Lower leg skin (tissue), 4 donors: ENCODE data around the gene ARID3B. TPM values are rescaled to one million over a fixed set of nuclear protein-coding genes. Genes with fewer than 3 reads are reported as not detected.
"Not testable (repeated sequence)": the region's sequence is repeated elsewhere in the genome, so short reads cannot be mapped to it uniquely, and the experiment has no call there.

Experiments
- DNase-seq, 2 donors: peaks; one replicate each; pipeline ENCODE4 v3.0.0-alpha.2; 2019; ENCODE audit warnings: low spot score in 2 of 2
- H3K4me3 ChIP-seq: fragments of 200-600 bp; sonication (generic); 2 replicates; pipeline ENCODE4 v1.5.1; 2017; ENCODE audit warnings: mild to moderate bottlenecking, low read depth; ENCODE audit not compliant: poor library complexity, severe bottlenecking
- CTCF ChIP-seq, 3 donors: fragments of 450-650 bp; IDR thresholded peaks; one replicate each; pipeline ENCODE4 v1.5.1; 2016; ENCODE audit warnings: antibody characterized with exemption in 3 of 3, mild to moderate bottlenecking in 3 of 3, moderate library complexity in 2 of 3
- POLR2A ChIP-seq, 2 donors: fragments of 450-650 bp; IDR thresholded peaks; one replicate each; pipeline ENCODE4 v1.6.1; 2016 to 2017; ENCODE audit warnings: antibody characterized with exemption in 2 of 2, mild to moderate bottlenecking in 1 of 2, moderate library complexity in 1 of 2
- WGBS, 2 donors: methylation state at CpG; one replicate each; pipeline ENCODE4 v1.1.5; 2018; 5-methylcytosine and 5-hydroxymethylcytosine counted together
- intact Hi-C: fragments of 100-400 bp; cut with DNase I; formaldehyde crosslinking; loops from one replicate; pipeline ENCODE4 v1.15.0; 2023; ENCODE audit warnings: low total_unique reads
- total RNA-seq, 4 donors: library from RNA; depleted of rRNA; stranded (reverse); fragments of >200 nt; gene quantifications; one replicate each; pipeline ENCODE4 v1.1.0, GENCODE V29; 2016

The ARID3B gene
- total RNA-seq, 4 donors from 2014 or later: 4.9 to 6.3 (median 6.1) TPM

GRCh38 chr15:74594455-74594854, 53.4 kb downstream of the ARID3B start:
- DNase-seq: no peak
- no peak overlapping the region for H3K4me3 ChIP-seq
- WGBS, 2 donors: 84 to 89% methylated on average over 3 to 4 of the region's 4 CpGs
- intact Hi-C loops: no loop called here
- no peak for TF ChIP-seq POLR2A (IDR thresholded peaks at IDR 0.05)
- TF ChIP-seq CTCF (IDR thresholded peaks at IDR 0.05): no peak

- WGBS, 2 donors: 91 to 95% methylated on average over 4 to 5 of the region's 5 CpGs
- TF ChIP-seq CTCF (IDR thresholded peaks at IDR 0.05): no peak
- TF ChIP-seq POLR2A (IDR thresholded peaks at IDR 0.05): no peak
- no peak for DNase-seq
- H3K4me3 ChIP-seq: no peak overlapping the region
- intact Hi-C loops: no loop called here
Observed at GRCh38 chr15:74595271-74595670, 54.3 kb downstream of the ARID3B start.

- DNase-seq, intact Hi-C loops, H3K4me3 ChIP-seq: not testable (repeated sequence)
- 78 to 84% methylated on average over 10 to 11 of the region's 11 CpGs for WGBS, 2 donors
Observed at GRCh38 chr15:74596736-74597135, 55.7 kb downstream of the ARID3B start.

- H3K4me3 ChIP-seq, intact Hi-C loops, DNase-seq: not testable (repeated sequence)
- 94 to 95% methylated on average over 14 of the region's 16 CpGs for WGBS, 2 donors
Observed at GRCh38 chr15:74597146-74597705, 56.2 kb downstream of the ARID3B start.

GRCh38 chr15:74598126-74598842, 57.3 kb downstream of the ARID3B start:
- H3K4me3 ChIP-seq: peak overlapping the region; percentile 31
- no peak for TF ChIP-seq POLR2A (IDR thresholded peaks at IDR 0.05)
- TF ChIP-seq CTCF (IDR thresholded peaks at IDR 0.05): no peak
- intact Hi-C loops: no loop called here
- peak; percentile 94 to 99 for DNase-seq
- 1 to 12% methylated on average over 24 to 26 of the region's 26 CpGs for WGBS, 2 donors

GRCh38 chr15:74599156-74599555, 58.1 kb downstream of the ARID3B start:
- WGBS, 2 donors: 78 to 84% methylated on average over 15 of the region's 15 CpGs
- no peak for DNase-seq
- no peak for TF ChIP-seq POLR2A (IDR thresholded peaks at IDR 0.05)
- TF ChIP-seq CTCF (IDR thresholded peaks at IDR 0.05): no peak
- intact Hi-C loops: no loop called here
- no peak overlapping the region for H3K4me3 ChIP-seq
